Measurements from ENCODE around the gene UCN.
"Not testable (repeated sequence)": the region's sequence is repeated elsewhere in the genome, so short reads cannot be mapped to it uniquely, and the experiment has no call there.

UCN gene

GRCh38 chr2:27308359-27308881 is at the start of gene UCN:
Gene UCN (minus strand): TSS chr2:27308445. CDS start chr2:27307895, 550 bp downstream.
- no peak for DNase-seq

GRCh38 chr2:27356382-27357181 is 48.3 kb upstream of the UCN start, which contains the start of gene GTF3C2:
Gene GTF3C2 (minus strand): TSS chr2:27356764. CDS start chr2:27343554, 13,210 bp downstream.
- peak; percentile 93 for DNase-seq

- peak; percentile 67 for DNase-seq
Measured at GRCh38 chr2:27356056-27356381, 47.8 kb upstream of the UCN start.

GRCh38 chr2:27354597-27354927 is 46.3 kb upstream of the UCN start:
- DNase-seq: no peak

- DNase-seq: no peak
Measured at GRCh38 chr2:27353762-27354596, 45.7 kb upstream of the UCN start.

GRCh38 chr2:27353386-27353761 is 45.1 kb upstream of the UCN start:
- DNase-seq: not testable (repeated sequence)

GRCh38 chr2:27351802-27352598 is 43.8 kb upstream of the UCN start:
- no peak for DNase-seq

- DNase-seq: no peak
Measured at GRCh38 chr2:27350106-27350693, 42.0 kb upstream of the UCN start.

GRCh38 chr2:27347641-27348040 is 39.4 kb upstream of the UCN start:
- DNase-seq: no peak

- no peak for DNase-seq
Measured at GRCh38 chr2:27336173-27336572, 27.9 kb upstream of the UCN start.

GRCh38 chr2:27335311-27335710 is 27.1 kb upstream of the UCN start:
- no peak for DNase-seq

GRCh38 chr2:27324720-27325119 is 16.5 kb upstream of the UCN start:
- no peak for DNase-seq

GRCh38 chr2:27323596-27324285 is 15.5 kb upstream of the UCN start:
- DNase-seq: no peak

GRCh38 chr2:27322766-27323595 is 14.7 kb upstream of the UCN start, which contains the start of gene MPV17:
Gene MPV17 (minus strand): TSS chr2:27323097. CDS start chr2:27322517, 580 bp downstream.
- DNase-seq: peak; percentile 90

- no peak for DNase-seq
Measured at GRCh38 chr2:27322301-27322765, 14.1 kb upstream of the UCN start.

GRCh38 chr2:27320958-27321543 is 12.8 kb upstream of the UCN start:
- no peak for DNase-seq

- DNase-seq: not testable (repeated sequence)
Measured at GRCh38 chr2:27319839-27320238, 11.6 kb upstream of the UCN start.

- DNase-seq: no peak
Measured at GRCh38 chr2:27316655-27317412, 8.6 kb upstream of the UCN start.

- DNase-seq: no peak
Measured at GRCh38 chr2:27315122-27315521, 6.9 kb upstream of the UCN start.

GRCh38 chr2:27314709-27315108 is 6.5 kb upstream of the UCN start:
- no peak for DNase-seq

All from stimulated activated naive CD4-positive, alpha-beta T cell treated with Interleukin-2 at 50 U/mL for 16 hours (primary cell).